ENCODE data around the gene HK1. TPM values are rescaled to one million over a fixed set of nuclear protein-coding genes. Genes with fewer than 3 reads are reported as not detected.

The HK1 gene
- polyA plus RNA-seq, 1 experiment: 47.5 TPM

DNA sequence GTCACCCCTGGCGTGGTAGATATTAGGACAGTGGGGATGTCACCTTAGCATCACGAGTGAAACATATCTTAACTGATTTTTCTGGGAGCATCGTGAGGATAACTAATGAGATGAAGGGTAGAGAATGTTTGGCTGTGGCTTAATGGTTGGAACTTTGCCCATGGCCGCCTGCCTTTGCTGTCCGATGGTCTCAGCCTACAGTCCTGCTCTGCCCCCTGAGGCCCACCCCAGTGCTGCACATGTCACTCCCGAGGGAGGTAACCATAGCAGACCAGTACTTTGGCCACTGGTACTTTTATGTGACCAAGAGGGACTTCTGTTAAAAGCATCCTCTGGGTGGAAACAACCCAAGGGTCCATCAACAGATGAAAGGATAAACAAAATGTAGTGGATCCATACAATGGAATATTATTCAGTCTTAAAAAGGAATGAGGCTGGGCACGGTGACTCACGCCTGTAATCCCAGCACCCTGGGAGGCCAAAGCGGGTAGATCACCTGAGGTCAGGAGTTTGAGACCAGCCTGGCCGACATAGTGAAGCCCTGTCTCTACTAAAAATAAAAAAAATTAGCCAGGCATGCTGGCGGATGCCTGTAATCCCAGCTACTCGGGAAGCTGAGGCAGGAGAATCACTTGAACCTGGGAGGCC is 80.0 kb downstream of the HK1 start:
- Histone ChIP-seq H3K36me3 (ENCODE audit: control insufficient read depth, insufficient read depth, low read length) (peaks cover 3% of the 10 kb centered on the region), H3K27me3 (ENCODE audit: control insufficient read depth, insufficient read depth, low read length) (no peaks in the 10 kb centered on the region), H3K4me3 (ENCODE audit: low read depth, low read length) (no peak overlapping the region)
- DNase-seq (ENCODE audit: low read depth): no peak
- ChIA-PET CTCF (no interaction called here), POLR2A (interaction anchor here (0.6 to 0.7 kb wide), 2 partner anchors 25 to 49 kb away, joined by 3 to 16 read pairs; no protein-coding TSS in a partner anchor)
- TF ChIP-seq CTCF (IDR thresholded peaks at IDR 0.05; ENCODE audit: insufficient read depth, low read depth, low read length): no peak

- no peak for DNase-seq (ENCODE audit: low read depth)
- CTCF ChIA-PET: no interaction called here
- POLR2A ChIA-PET: no interaction called here
- Histone ChIP-seq H3K27me3 (ENCODE audit: control insufficient read depth, insufficient read depth, low read length) (no peaks in the 10 kb centered on the region), H3K4me3 (ENCODE audit: low read depth, low read length) (no peak overlapping the region), H3K36me3 (ENCODE audit: control insufficient read depth, insufficient read depth, low read length) (peaks cover 3% of the 10 kb centered on the region)
- no peak for TF ChIP-seq CTCF (IDR thresholded peaks at IDR 0.05; ENCODE audit: insufficient read depth, low read depth, low read length)
Measured at GRCh38 chr10:69359148-69359547, 80.9 kb downstream of the HK1 start.

DNA sequence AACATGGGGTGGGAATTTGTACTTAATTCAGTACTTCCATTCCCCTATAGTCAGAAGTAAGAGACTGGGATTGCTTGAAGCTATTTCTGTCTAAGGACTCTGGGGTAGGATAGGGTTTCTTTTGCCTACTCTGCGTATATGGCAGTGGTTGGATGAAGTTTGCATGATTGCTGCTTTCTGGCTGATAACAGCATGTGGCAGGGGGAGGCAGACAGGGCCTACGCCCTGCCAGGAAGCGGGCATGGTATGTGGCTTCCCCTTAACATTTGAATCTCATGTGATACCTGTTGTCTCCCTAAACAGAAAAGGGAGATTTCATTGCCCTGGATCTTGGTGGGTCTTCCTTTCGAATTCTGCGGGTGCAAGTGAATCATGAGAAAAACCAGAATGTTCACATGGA is 81.3 kb downstream of the HK1 start:
- DNase-seq (ENCODE audit: low read depth): no peak
- no peaks in the 10 kb centered on the region for H3K27me3 ChIP-seq (ENCODE audit: control insufficient read depth, insufficient read depth, low read length)
- TF ChIP-seq CTCF (IDR thresholded peaks at IDR 0.05; ENCODE audit: insufficient read depth, low read depth, low read length): no peak
- ChIA-PET POLR2A (no interaction called here), CTCF (interaction anchor here (0.6 kb wide), 1 partner anchor 213 kb away, joined by 3 read pairs; no protein-coding TSS in a partner anchor)
- peaks cover 3% of the 10 kb centered on the region for H3K36me3 ChIP-seq (ENCODE audit: control insufficient read depth, insufficient read depth, low read length)
- H3K4me3 ChIP-seq (ENCODE audit: low read depth, low read length): no peak overlapping the region

- TF ChIP-seq CTCF (IDR thresholded peaks at IDR 0.05; ENCODE audit: insufficient read depth, low read depth, low read length): no peak
- peaks cover 6% of the 10 kb centered on the region for H3K36me3 ChIP-seq (ENCODE audit: control insufficient read depth, insufficient read depth, low read length)
- H3K4me3 ChIP-seq (ENCODE audit: low read depth, low read length): no peak overlapping the region
- ChIA-PET POLR2A (no interaction called here), CTCF (no interaction called here)
- H3K27me3 ChIP-seq (ENCODE audit: control insufficient read depth, insufficient read depth, low read length): no peaks in the 10 kb centered on the region
- DNase-seq (ENCODE audit: low read depth): peak; percentile 26
Measured at GRCh38 chr10:69360485-69361302, 82.4 kb downstream of the HK1 start.

GRCh38 chr10:69361303-69361614 is 83.0 kb downstream of the HK1 start:
- Histone ChIP-seq H3K27me3 (ENCODE audit: control insufficient read depth, insufficient read depth, low read length) (no peaks in the 10 kb centered on the region), H3K4me3 (ENCODE audit: low read depth, low read length) (no peak overlapping the region), H3K36me3 (ENCODE audit: control insufficient read depth, insufficient read depth, low read length) (peaks cover 7% of the 10 kb centered on the region)
- POLR2A ChIA-PET: no interaction called here
- CTCF ChIA-PET: no interaction called here
- no peak for TF ChIP-seq CTCF (IDR thresholded peaks at IDR 0.05; ENCODE audit: insufficient read depth, low read depth, low read length)
- DNase-seq (ENCODE audit: low read depth): no peak

Data from BJ (cell line).